ENCODE data around the gene KCNJ9.
"Not testable (repeated sequence)": the region's sequence is repeated elsewhere in the genome, so short reads cannot be mapped to it uniquely, and the experiment has no call there.

The KCNJ9 gene

DNA sequence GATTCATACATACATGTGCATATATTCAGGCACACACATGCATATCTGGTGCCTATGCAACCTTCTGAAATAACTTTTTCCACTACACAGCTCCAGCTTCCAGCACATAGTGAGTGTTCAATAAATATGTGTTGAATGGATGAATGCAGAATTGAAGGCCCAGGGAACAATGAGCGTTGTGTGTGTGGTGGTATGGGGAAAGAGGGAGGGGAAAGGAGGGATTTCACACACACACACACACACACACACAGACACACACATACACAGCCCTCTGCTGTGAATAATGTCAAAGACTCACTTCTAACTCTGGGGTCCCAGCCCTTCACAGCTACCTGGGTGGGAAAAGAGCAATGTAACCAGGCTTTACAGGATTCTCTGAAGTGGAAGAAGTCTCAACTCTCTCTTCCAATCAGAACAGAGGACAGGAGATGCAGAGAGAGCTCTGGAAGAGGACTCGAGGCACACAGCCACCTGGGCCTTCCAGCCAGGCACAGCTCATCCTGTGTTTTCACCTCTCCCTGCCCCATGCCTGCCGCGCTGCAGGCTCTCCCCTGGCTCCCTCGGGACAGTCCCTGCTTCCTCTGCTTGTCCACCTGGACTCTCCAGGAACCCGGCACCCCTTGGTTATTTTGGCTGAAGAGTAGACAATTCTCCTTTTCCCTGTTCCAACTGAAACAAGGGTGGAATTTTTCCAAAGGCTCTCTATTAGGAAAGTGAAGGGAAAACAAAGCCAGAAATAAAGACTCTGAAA lies 22.5 kb downstream of the KCNJ9 start:
- DNase-seq (ENCODE audit: low spot score): no peak

GRCh38 chr1:160104486-160104885 lies 23.1 kb downstream of the KCNJ9 start:
- no peak for DNase-seq (ENCODE audit: low spot score)

- no peak for DNase-seq (ENCODE audit: low spot score)
Observed at GRCh38 chr1:160105155-160105554, 23.8 kb downstream of the KCNJ9 start.

GRCh38 chr1:160107512-160107911 lies 26.2 kb downstream of the KCNJ9 start:
- DNase-seq (ENCODE audit: low spot score): no peak

GRCh38 chr1:160108888-160109662 lies 27.7 kb downstream of the KCNJ9 start:
- peak; percentile 59 for DNase-seq (ENCODE audit: low spot score)

- DNase-seq (ENCODE audit: low spot score): no peak
Observed at GRCh38 chr1:160109686-160110085, 28.3 kb downstream of the KCNJ9 start.

DNA sequence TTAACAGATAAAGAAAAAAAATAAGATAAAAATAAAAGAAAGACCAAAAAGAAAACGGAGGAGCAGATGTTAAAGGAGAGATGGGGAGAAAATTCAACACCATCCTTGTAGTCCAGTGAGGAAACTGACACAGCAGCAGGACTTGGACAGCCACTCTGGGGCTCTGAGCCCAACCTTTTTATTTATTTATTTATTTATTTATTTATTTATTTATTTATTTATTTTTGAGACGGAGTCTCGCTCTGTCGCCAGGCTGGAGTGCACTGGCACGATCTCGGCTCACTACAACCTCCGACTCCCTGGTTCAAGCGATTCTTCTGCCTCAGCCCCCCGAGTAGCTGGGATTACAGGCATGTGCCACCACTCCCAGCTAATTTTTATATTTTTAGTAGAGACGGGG lies 30.1 kb downstream of the KCNJ9 start:
- not testable (repeated sequence) for DNase-seq (ENCODE audit: low spot score)

DNA sequence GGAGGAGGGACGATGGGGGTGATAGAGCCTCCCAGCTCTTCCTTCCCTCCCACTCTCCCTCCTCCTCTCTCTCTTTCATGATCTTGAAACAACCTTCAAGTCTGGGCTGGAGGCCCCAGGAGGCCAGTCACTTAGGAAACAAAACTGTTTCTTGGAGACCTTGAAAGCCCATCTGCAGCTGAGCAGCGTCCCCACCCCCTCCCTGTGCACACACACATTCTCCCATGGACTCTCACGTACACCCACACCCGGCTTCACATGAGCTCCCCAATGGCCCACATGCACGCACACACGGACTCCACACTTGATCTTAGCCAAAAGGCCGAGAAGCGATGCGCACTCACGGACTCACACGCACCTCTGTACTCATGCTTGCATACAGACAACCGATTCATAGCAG lies 31.0 kb downstream of the KCNJ9 start:
- DNase-seq (ENCODE audit: low spot score): no peak

DNA sequence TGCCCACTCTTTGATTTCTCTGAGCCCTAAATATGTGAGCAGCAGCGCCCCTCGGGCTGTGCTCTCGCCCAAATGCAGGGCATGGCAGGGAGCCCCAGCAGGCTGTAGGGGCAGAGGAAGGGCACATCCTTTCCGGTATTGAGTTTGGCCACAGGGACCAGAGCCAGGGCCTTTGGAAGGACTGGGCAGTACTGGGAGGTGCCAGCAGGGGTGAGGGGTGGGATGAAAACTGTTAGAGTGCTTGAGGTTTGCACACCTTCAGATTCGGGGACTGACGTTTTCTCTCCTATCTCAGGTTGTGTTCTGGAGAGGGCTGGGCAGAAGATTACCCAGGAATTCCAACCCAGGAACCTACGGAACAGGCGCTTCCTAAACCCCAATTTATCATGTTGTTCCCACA lies 32.1 kb downstream of the KCNJ9 start:
- no peak for DNase-seq (ENCODE audit: low spot score)

- no peak for DNase-seq (ENCODE audit: low spot score)
Observed at GRCh38 chr1:160114085-160114484, 32.7 kb downstream of the KCNJ9 start.

DNA sequence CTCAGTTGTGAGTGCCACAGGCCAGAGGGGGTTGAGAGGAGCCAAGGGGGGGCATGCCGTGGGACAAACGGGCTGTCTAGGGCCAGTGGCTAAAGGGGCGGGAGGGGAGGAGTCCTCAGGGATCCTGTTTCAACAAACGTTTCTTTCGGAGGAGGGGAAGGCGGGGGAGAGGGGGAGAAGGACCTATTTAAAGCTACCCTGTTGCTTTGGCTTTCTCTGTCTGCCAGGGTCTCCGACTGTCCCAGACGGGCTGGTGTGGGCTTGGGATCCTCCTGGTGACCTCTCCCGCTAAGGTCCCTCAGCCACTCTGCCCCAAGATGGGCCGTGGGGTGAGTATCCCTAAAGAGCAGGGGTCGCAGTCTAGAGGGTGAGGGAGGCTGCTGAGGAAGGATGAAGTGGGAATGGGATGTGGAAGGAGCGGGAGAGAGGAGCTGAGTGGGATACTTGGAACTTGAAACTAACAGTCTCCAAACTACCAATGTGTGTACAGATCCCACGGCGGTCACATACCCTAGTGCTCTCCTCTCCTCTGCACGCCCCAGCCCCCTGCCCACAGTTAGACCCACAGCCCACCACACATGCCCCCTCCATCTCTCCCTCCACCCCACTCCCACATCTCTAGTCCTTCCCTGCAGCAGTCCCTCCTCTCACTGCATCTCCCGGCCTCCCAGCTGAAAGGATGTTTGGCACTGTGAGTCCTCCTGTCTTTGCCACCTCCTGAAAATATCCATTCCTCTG lies 34.4 kb downstream of the KCNJ9 start, which contains the start of gene ATP1A2:
Gene ATP1A2, plus strand, starts transcription at position 215 of the 738 bp plus-strand sequence. Its CDS starts 103 bp downstream, at position 318.
- DNase-seq (ENCODE audit: low spot score): no peak

DNA sequence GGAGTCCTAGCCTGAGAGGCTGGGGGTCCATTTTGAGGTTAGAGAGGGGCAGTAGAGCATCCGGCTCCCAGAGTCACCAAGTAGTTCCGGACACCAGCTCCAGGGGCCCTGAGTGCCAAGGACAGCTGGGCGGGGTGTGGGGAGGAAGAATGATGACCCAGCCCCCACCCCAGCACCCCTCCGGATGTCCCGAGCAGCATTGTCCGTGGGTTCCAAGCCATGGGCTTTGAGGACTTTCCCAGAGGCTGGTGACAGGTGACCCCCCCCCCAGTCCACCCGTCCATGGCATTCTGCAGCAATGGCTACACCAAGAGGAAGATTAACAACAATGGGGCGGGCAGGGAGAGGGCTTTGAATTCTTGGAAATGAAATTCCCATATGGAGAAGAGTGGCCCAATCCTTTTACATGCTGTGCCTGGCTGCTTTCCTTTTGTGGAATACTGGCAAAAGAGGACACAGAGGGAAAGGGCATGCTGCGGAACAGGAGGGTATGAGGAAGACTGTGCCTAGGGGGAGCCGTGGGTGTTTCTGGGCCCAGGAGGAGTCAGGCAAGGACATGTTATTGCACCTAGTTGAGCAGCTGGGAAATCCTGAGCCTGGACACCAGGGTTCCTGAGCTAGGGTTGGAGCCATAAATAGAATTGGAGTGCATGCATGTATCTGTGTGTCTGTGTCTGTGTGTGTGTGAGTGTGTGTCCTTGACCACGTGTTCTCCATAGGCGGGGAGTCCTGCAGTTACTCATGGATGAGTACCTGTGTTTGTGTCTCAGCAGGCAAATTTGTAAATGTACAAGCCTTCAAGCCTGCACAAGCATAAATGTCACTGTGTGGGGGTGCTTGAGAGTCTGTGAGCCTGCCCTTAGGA lies 35.2 kb downstream of the KCNJ9 start:
- no peak for DNase-seq (ENCODE audit: low spot score)

DNA sequence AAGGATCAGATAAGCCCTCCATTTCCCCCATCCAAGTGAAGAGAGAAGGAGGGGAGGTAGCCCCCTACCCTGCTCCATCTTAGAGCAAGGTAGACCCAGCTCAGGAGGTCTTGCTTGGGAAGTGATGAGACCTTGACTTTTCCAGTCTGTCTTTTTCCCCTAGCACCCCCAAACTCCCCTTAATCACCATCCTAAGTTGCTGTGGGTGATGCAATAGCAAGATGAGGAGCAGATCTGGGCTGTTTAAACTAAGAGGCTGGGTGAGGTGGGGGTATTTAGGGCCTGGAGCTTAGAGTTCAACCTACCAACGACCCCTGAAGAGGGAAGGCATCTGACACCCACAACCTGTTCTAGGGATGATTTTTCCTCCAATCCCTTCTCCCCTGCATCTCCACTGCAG lies 36.0 kb downstream of the KCNJ9 start:
- no peak for DNase-seq (ENCODE audit: low spot score)

DNA sequence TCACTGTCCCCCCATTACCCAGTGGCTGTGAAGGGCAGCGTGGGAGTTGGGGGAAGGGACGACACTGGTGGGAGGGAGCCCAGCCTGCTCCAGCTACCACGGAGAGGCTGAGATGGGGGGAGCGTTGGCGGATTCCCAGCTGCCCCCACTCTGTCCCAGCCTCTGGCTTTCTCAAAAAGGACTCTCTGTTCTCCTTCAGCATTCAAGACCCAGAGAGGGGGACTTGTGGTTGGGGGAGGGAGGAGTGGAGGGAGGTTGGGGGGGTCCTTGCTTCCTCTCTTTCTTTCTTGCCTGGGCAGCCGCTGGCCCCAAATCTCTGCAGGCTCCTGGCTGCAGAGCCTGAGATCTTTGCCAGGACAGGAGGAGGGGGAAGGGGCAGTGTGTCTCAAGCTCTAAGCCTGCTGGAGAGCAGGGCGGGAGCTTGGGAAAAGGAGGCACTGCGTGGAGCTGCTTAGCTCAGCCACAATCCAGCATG lies 36.4 kb downstream of the KCNJ9 start:
- no peak for DNase-seq (ENCODE audit: low spot score)

- DNase-seq (ENCODE audit: low spot score): no peak
Observed at GRCh38 chr1:160118928-160119327, 37.6 kb downstream of the KCNJ9 start.

GRCh38 chr1:160120797-160121196 lies 39.5 kb downstream of the KCNJ9 start:
- no peak for DNase-seq (ENCODE audit: low spot score)

GRCh38 chr1:160121388-160121787 lies 40.0 kb downstream of the KCNJ9 start:
- DNase-seq (ENCODE audit: low spot score): no peak

GRCh38 chr1:160122978-160123495 lies 41.7 kb downstream of the KCNJ9 start:
- DNase-seq (ENCODE audit: low spot score): no peak

DNA sequence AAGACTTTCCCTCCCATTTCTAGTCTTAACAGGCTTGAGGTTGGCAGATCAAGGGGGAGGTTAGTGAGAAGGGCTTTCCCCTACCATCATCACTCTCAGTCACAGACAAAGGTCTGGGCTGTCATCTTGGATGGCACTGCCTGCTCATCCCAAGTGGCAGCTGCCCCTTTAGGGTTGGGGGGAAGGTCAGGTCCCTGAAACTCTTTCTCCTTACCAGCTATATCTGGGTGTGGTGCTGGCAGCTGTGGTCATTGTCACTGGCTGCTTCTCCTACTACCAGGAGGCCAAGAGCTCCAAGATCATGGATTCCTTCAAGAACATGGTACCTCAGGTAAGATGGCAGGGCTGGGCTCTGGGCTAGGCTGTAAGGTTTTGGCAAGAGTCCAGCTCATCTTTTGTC lies 42.4 kb downstream of the KCNJ9 start:
- DNase-seq (ENCODE audit: low spot score): no peak

GRCh38 chr1:160124705-160125478 lies 43.6 kb downstream of the KCNJ9 start:
- DNase-seq (ENCODE audit: low spot score): peak; percentile 77

DNA sequence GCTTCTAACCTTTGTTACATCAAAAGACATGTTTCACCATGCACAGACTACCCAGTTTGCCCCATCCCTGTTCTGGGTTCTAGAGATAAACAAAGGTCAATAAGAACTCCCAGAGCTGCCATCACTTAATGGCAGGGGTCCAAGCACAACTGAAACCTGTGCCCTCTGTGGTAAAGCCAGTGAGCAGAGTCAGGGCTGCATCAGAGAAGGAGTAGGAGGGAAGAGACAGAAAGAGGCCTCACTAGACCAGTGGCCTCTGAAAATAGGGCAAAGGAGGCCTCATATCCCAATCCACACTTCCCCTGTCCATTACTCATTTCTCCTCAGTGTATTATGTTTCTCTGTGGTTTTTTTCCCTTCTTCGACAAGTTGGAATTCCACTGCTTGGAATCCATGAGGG lies 44.4 kb downstream of the KCNJ9 start:
- peak; percentile 59 for DNase-seq (ENCODE audit: low spot score)

Data from hepatic stellate cell (primary cell).